SK-N-SH (cell line): ENCODE measurements around the gene AKR7A2. TPM values are rescaled to one million over a fixed set of nuclear protein-coding genes. Genes with fewer than 3 reads are reported as not detected.

Experiments used
- CTCF ChIA-PET: fragments of 300-600, 350-600 bp; formaldehyde crosslinking; extraction: SDS; loops from one replicate; lab custom pipeline; 2021; lab: Yijun Ruan, JAX
- POLR2A ChIA-PET: fragments of 350-600 bp; sonication (Branson Sonifier 250); formaldehyde crosslinking; extraction: SDS; loops from one replicate; lab custom pipeline; 2020; ENCODE audit warnings: antibody characterized with exemption, inconsistent platforms; lab: Yijun Ruan, JAX
- DNase-seq: peaks from one replicate; pipeline ENCODE4 v3.0.0; 2012
- H2AFZ ChIP-seq: fragments of 200-600 bp; sonication (generic); 2 replicates; pipeline ENCODE4 v1.8.1; 2016; ENCODE audit warnings: antibody characterized with exemption, mild to moderate bottlenecking, low read depth
- H3F3A ChIP-seq: fragments of 200-600 bp; sonication (generic); replicated peaks from 2 replicates; pipeline ENCODE3; 2016; ENCODE audit warnings: antibody characterized with exemption, mild to moderate bottlenecking; ENCODE audit not compliant: insufficient read depth
- H3K27ac ChIP-seq, 2 experiments: fragments of 200-500 bp in 1 of 2; fragments of 200-600 bp in 1 of 2; sonication (Bioruptor generic) in 1 of 2; sonication (generic), shearing (Covaris generic) in 1 of 2; 2 replicates each; pipeline versions ENCODE4 v1.5.1 to v1.6.1; 2014 to 2016; ENCODE audit warnings: low read depth in 2 of 2, inconsistent platforms in 1 of 2, low read length in 1 of 2, mild to moderate bottlenecking in 1 of 2, mixed read lengths in 1 of 2
- H3K27me3 ChIP-seq: fragments of 200-600 bp; sonication (generic), shearing (Covaris generic); 2 replicates; pipeline ENCODE4 v1.6.1; 2016; ENCODE audit warnings: mixed run types; ENCODE audit not compliant: insufficient read depth
- H3K36me3 ChIP-seq, 2 experiments: fragments of 200-500 bp in 1 of 2; fragments of 200-600 bp in 1 of 2; sonication (Bioruptor generic) in 1 of 2; sonication (generic) in 1 of 2; replicated peaks in 1 of 2; 2 replicates each; pipeline versions ENCODE3 to v1.5.1; 2014 to 2016; ENCODE audit warnings: low read length in 1 of 2, mild to moderate bottlenecking in 1 of 2; ENCODE audit not compliant: insufficient read depth in 2 of 2, control insufficient read depth in 1 of 2
- H3K4me1 ChIP-seq, 2 experiments: fragments of 200-500 bp in 1 of 2; fragments of 200-600 bp in 1 of 2; sonication (Bioruptor generic) in 1 of 2; sonication (generic), shearing (Covaris generic) in 1 of 2; 2 replicates each; pipeline versions ENCODE4 v1.5.1 to v1.6.1; 2014 to 2016; ENCODE audit warnings: low read depth in 1 of 2, low read length in 1 of 2, mixed run types in 1 of 2; ENCODE audit not compliant: insufficient read depth in 2 of 2, control insufficient read depth in 1 of 2
- H3K4me2 ChIP-seq: fragments of 200-600 bp; sonication (generic), shearing (Covaris generic); 2 replicates; pipeline ENCODE4 v1.6.1; 2017; ENCODE audit warnings: mixed run types
- H3K4me3 ChIP-seq, 2 experiments: fragments of 200-500 bp in 1 of 2; fragments of 200-600 bp in 1 of 2; sonication (Bioruptor generic) in 1 of 2; sonication (generic), shearing (Covaris generic) in 1 of 2; 2 replicates each; pipeline versions ENCODE4 v1.5.1 to v1.8.1; 2014 to 2016; ENCODE audit warnings: low read depth in 2 of 2, inconsistent platforms in 1 of 2, low read length in 1 of 2, mild to moderate bottlenecking in 1 of 2, mixed read lengths in 1 of 2, moderate library complexity in 1 of 2
- H3K79me2 ChIP-seq: fragments of 200-600 bp; sonication (generic); 2 replicates; pipeline ENCODE4 v1.8.1; 2017; ENCODE audit warnings: mild to moderate bottlenecking; ENCODE audit not compliant: insufficient read depth
- H3K9ac ChIP-seq: fragments of 200-600 bp; sonication (generic); 2 replicates; pipeline ENCODE4 v1.6.1; 2017; ENCODE audit warnings: mixed run types
- H3K9me2 ChIP-seq: fragments of 200-600 bp; sonication (generic); 2 replicates; pipeline ENCODE4 v1.6.1; 2017; ENCODE audit warnings: mixed run types
- H3K9me3 ChIP-seq: fragments of 200-600 bp; sonication (generic); 2 replicates; pipeline ENCODE4 v1.6.1; 2017; ENCODE audit warnings: mixed run types, mild to moderate bottlenecking, moderate library complexity
- H4K20me1 ChIP-seq: fragments of 200-600 bp; sonication (generic); 2 replicates; pipeline ENCODE4 v1.6.1; 2017; ENCODE audit warnings: mild to moderate bottlenecking, mixed run types; ENCODE audit not compliant: insufficient read depth
- ELF1 ChIP-seq: IDR thresholded peaks from 2 replicates; pipeline ENCODE4 v1.4.0; 2012
- FOXJ3 ChIP-seq: sonication (generic); formaldehyde crosslinking; IDR thresholded peaks from 2 replicates; pipeline ENCODE4 v1.5.1; 2020; ENCODE audit warnings: mild to moderate bottlenecking, missing genetic modification reagents
- FOXM1 ChIP-seq: IDR thresholded peaks from 2 replicates; pipeline ENCODE4 v1.4.0; 2012; ENCODE audit warnings: low read depth, mild to moderate bottlenecking
- GABPA ChIP-seq: IDR thresholded peaks from 2 replicates; pipeline ENCODE4 v1.4.0; 2012; ENCODE audit warnings: low read depth, mild to moderate bottlenecking
- GATA2 ChIP-seq: sonication (generic); formaldehyde crosslinking; IDR thresholded peaks from 2 replicates; pipeline ENCODE4 v1.5.0; 2020; ENCODE audit warnings: mild to moderate bottlenecking, missing genetic modification reagents
- MAX ChIP-seq: IDR thresholded peaks from 2 replicates; pipeline ENCODE4 v1.4.0; 2012; ENCODE audit warnings: low read depth
- MEF2A ChIP-seq: IDR thresholded peaks from 2 replicates; pipeline ENCODE4 v1.4.0; 2012; ENCODE audit warnings: low read depth, borderline replicate concordance
- MXI1 ChIP-seq: IDR thresholded peaks from 2 replicates; pipeline ENCODE4 v1.6.1; 2012; ENCODE audit warnings: mild to moderate bottlenecking, low read depth, low read length, improper control_type of control experiment
- POLR2AphosphoS5 ChIP-seq: IDR thresholded peaks from 2 replicates; pipeline ENCODE4 v1.6.1; 2012; ENCODE audit warnings: low read depth, low read length
- RCOR1 ChIP-seq: fragments of 150-350 bp; IDR thresholded peaks from 2 replicates; pipeline ENCODE4 v1.6.1; 2017; ENCODE audit warnings: antibody characterized with exemption, low read length
- RFX5 ChIP-seq: IDR thresholded peaks from 2 replicates; pipeline ENCODE4 v1.6.1; 2012; ENCODE audit warnings: mild to moderate bottlenecking, improper control_type of control experiment, low read length
- SIN3A ChIP-seq: IDR thresholded peaks from 2 replicates; pipeline ENCODE4 v1.6.1; 2012; ENCODE audit warnings: low read depth, mild to moderate bottlenecking, low read length, moderate library complexity, borderline replicate concordance
- SMC3 ChIP-seq: IDR thresholded peaks from 2 replicates; pipeline ENCODE4 v1.6.1; 2012; ENCODE audit warnings: low read depth, low read length, improper control_type of control experiment
- TCF12 ChIP-seq: IDR thresholded peaks from 2 replicates; pipeline ENCODE4 v1.4.0; 2012
- TEAD4 ChIP-seq: IDR thresholded peaks from 2 replicates; pipeline ENCODE4 v1.4.0; 2012; ENCODE audit warnings: mild to moderate bottlenecking, borderline replicate concordance; ENCODE audit not compliant: insufficient read depth
- YY1 ChIP-seq: IDR thresholded peaks from 2 replicates; pipeline ENCODE4 v1.4.0; 2012; ENCODE audit warnings: low read depth, mild to moderate bottlenecking
- ZBTB33 ChIP-seq: IDR thresholded peaks from 2 replicates; pipeline ENCODE4 v1.4.0; 2012; ENCODE audit warnings: low read depth, borderline replicate concordance
- WGBS: methylation state at CpG from one replicate; pipeline ENCODE4 v1.1.6; 2017; ENCODE audit warnings: low lambda C conversion rate; 5-methylcytosine and 5-hydroxymethylcytosine counted together
- polyA plus RNA-seq, 3 experiments: library from polyadenylated mRNA; depleted of rRNA; stranded (reverse); fragments of >200 nt; gene quantifications; 2 replicates each; pipeline ENCODE4 v1.2.3, GENCODE V29; 2012

Gene AKR7A2
- polyA plus RNA-seq, 1 of the 3 experiments (the other 2 are of a cell fraction), result 40.7 TPM

GRCh38 chr1:19342894-19343616, 31.1 kb upstream of the AKR7A2 start:
- Histone ChIP-seq H4K20me1 (peaks cover 10% of the 10 kb centered on the region; the same call in 1 of the 2 replicates), H3K9me2 (no peaks in the 10 kb centered on the region), H2AFZ (no peak overlapping the region), H3K4me1 (peaks cover 0 to 72% of the 10 kb centered on the region in 2 experiments; a peak in 2 of 4 replicates), H3K4me3 (no peak overlapping the region), H3K9me3 (no peaks in the 10 kb centered on the region), H3K9ac (no peak overlapping the region), H3K36me3 (peaks cover 11 to 57% of the 10 kb centered on the region in 2 experiments), H3K27me3 (no peaks in the 10 kb centered on the region), H3K27ac (peak overlapping the region in 1 of 2 experiments; percentile 85; a peak in 1 of 4 replicates), H3K79me2 (peaks cover 6% of the 10 kb centered on the region; the same call in 1 of the 2 replicates), H3K4me2 (no peak overlapping the region), H3F3A (no peaks in the 10 kb centered on the region)
- CTCF ChIA-PET, result interaction anchor here (0.9 to 13.7 kb wide), 17 partner anchors 10 to 318 kb away, joined by 3 to 235 read pairs (median 9); partner anchors contain the start of gene NBL1
- POLR2A ChIA-PET, result no interaction called here
- TF ChIP-seq TEAD4 (no peak), FOXM1 (no peak), RFX5 (no peak), GABPA (no peak), POLR2AphosphoS5 (no peak)
- WGBS, result 89% methylated on average over 11 of the region's 33 CpGs
- DNase-seq, result no peak

- 89% methylated on average over 21 of the region's 27 CpGs for WGBS
- Histone ChIP-seq H3K4me2 (no peak overlapping the region), H2AFZ (no peak overlapping the region), H3K79me2 (peaks cover 6% of the 10 kb centered on the region; the same call in 1 of the 2 replicates), H3K36me3 (peaks cover 7 to 53% of the 10 kb centered on the region in 2 experiments), H3K27me3 (no peaks in the 10 kb centered on the region), H3K4me1 (peaks cover 0 to 72% of the 10 kb centered on the region in 2 experiments; a peak in 2 of 4 replicates), H3K4me3 (no peak overlapping the region), H3K27ac (peak overlapping the region in 1 of 2 experiments; percentile 85; a peak in 2 of 4 replicates), H3K9me2 (no peaks in the 10 kb centered on the region), H3F3A (no peaks in the 10 kb centered on the region), H4K20me1 (peaks cover 10% of the 10 kb centered on the region; the same call in 1 of the 2 replicates), H3K9me3 (no peaks in the 10 kb centered on the region), H3K9ac (no peak overlapping the region)
- TF ChIP-seq MEF2A (no peak), RFX5 (no peak), ELF1 (no peak), MAX (no peak), FOXJ3 (CRISPR knock-in tag) (no peak), GATA2 (CRISPR knock-in tag) (no peak), MXI1 (no peak), YY1 (no peak), SMC3 (no peak), TCF12 (no peak), ZBTB33 (no peak), RCOR1 (no peak), GABPA (no peak), SIN3A (no peak)
- ChIA-PET CTCF (interaction anchor here (0.5 to 13.7 kb wide), 28 partner anchors 10 to 320 kb away, joined by 3 to 235 read pairs (median 6); partner anchors contain the start of genes AKR7A2, NBL1 and SLC66A1), POLR2A (no interaction called here)
- peak; percentile 64 for DNase-seq
Measured at GRCh38 chr1:19342062-19342750, 30.3 kb upstream of the AKR7A2 start.
